ENCODE results near the gene GSX1. TPM values are rescaled to one million over a fixed set of nuclear protein-coding genes. Genes with fewer than 3 reads are reported as not detected.

Gene GSX1
- total and polyA plus RNA-seq, 9 of the 15 experiments (the other 6 are each of a cell fraction or from before 2014, with no cell fraction given): not detected

GRCh38 chr13:27782151-27782550 lies 10.1 kb upstream of the GSX1 start:
- Histone ChIP-seq H3K27me3 (ENCODE audit: control insufficient read depth in 2 of 2, insufficient read depth in 2 of 2, low read length in 2 of 2) (peaks cover 0 to 8% of the 10 kb centered on the region in 2 experiments; a peak in 1 of 5 replicates), H3K79me2 (ENCODE audit: control insufficient read depth, insufficient read depth, low read length) (no peaks in the 10 kb centered on the region), H3K9ac (ENCODE audit: insufficient read depth in 1 of 2, low read depth in 2 of 2, low read length in 2 of 2) (no peak overlapping the region), H3K9me1 (ENCODE audit: control insufficient read depth, insufficient read depth, low read length) (no peaks in the 10 kb centered on the region), H2AFZ (ENCODE audit: low read depth, low read length) (no peak overlapping the region), H3K36me3 (ENCODE audit: control insufficient read depth, insufficient read depth, low read length) (no peaks in the 10 kb centered on the region), H4K20me1 (replicated peaks; ENCODE audit: control insufficient read depth, insufficient read depth, low read length) (no peaks in the 10 kb centered on the region), H3K4me1 (replicated peaks in 1 of 2; ENCODE audit: control insufficient read depth in 2 of 2, insufficient read depth in 2 of 2, low read length in 2 of 2) (no peaks in the 10 kb centered on the region), H3K4me2 (ENCODE audit: insufficient read depth, low read length) (no peak overlapping the region), H3K4me3 (no peak overlapping the region), H3K27ac (ENCODE audit: extremely low read depth, low read depth, low read length) (no peak overlapping the region), H3K9me3 (replicated peaks; ENCODE audit: control insufficient read depth, insufficient read depth, low read depth, low read length) (no peaks in the 10 kb centered on the region)
- no peak for TF ChIP-seq CREM (IDR thresholded peaks at IDR 0.05; ENCODE audit: low read depth)
- no peak for TF ChIP-seq FOXK2 (conservative IDR thresholded peaks at IDR 0.05 in 1 of 2, IDR thresholded peaks at IDR 0.05 in 1 of 2; ENCODE audit: low read depth in 2 of 2)
- no peak for TF ChIP-seq CUX1 (CRISPR knock-in tag; IDR thresholded peaks at IDR 0.05)
- TF ChIP-seq ZNF444 (CRISPR knock-in tag; IDR thresholded peaks at IDR 0.05): no peak
- no peak for TF ChIP-seq ZNF311 (CRISPR knock-in tag; IDR thresholded peaks at IDR 0.05)
- no peak for TF ChIP-seq TFAP4 (CRISPR knock-in tag; IDR thresholded peaks at IDR 0.05; ENCODE audit: borderline replicate concordance)
- TF ChIP-seq PYGO2 (tag; IDR thresholded peaks at IDR 0.05): no peak
- no peak for TF ChIP-seq KLF10 (CRISPR knock-in tag; IDR thresholded peaks at IDR 0.05)
- no peak for TF ChIP-seq NFATC3 (IDR thresholded peaks at IDR 0.05)
- TF ChIP-seq SMARCA5 (IDR thresholded peaks at IDR 0.05): no peak
- TF ChIP-seq U2AF2 (optimal IDR thresholded peaks at IDR 0.05; ENCODE audit: low read depth, low read length): no peak
- in situ Hi-C loops (cut with MboI) (no loop called here), intact Hi-C loops (cut with micrococcal nuclease) (no loop called here)
- FAIRE-seq: no peak
- ChIA-PET CTCF (ENCODE audit: low intra/inter-chr PET ratio) (no interaction called here), POLR2A (interaction anchor here (0.9 kb wide), 1 partner anchor 10 kb away, joined by 3 read pairs; no protein-coding TSS in a partner anchor)
- no peak for ATAC-seq
- DNase-seq (ENCODE audit: extremely low read depth in 1 of 4, low spot score in 3 of 4): no peak
- BruUV-seq (replicated peaks): no TSS peak
- 7% methylated on average over 5 of the region's 5 CpGs for WGBS (ENCODE audit: insufficient coverage, low coverage, missing lambda C conversion rate)

Data from K562 (cell line).